Astrocyte of the cerebellum (primary cell): ENCODE results near the gene CSF3R.
"Not testable (repeated sequence)": the region's sequence is repeated elsewhere in the genome, so short reads cannot be mapped to it uniquely, and the experiment has no call there.

Source experiments
- DNase-seq: peaks from one replicate; pipeline ENCODE4 v3.0.0-alpha.2; 2011; ENCODE audit warnings: low read depth
- H3K4me3 ChIP-seq: 2 replicates; pipeline ENCODE4 v1.5.1; 2011; ENCODE audit warnings: mild to moderate bottlenecking, low read depth, low read length, moderate library complexity
- in situ Hi-C: cut with HindIII; loops from 2 replicates; pipeline ENCODE4 v1.10.0; 2017; ENCODE audit warnings: low sequenced_read_pairs
- TF ChIP-seq, protein P1 (sequence below): IDR thresholded peaks from 2 replicates; pipeline ENCODE4 v1.5.1; 2012; ENCODE audit warnings: low read length, low read depth, moderate library complexity, mild to moderate bottlenecking; ENCODE audit errors: missing control alignments

The CSF3R gene

GRCh38 chr1:36493524-36493923 is 10.8 kb upstream of the CSF3R start:
- DNase-seq: no peak
- TF ChIP-seq, protein P1, sequence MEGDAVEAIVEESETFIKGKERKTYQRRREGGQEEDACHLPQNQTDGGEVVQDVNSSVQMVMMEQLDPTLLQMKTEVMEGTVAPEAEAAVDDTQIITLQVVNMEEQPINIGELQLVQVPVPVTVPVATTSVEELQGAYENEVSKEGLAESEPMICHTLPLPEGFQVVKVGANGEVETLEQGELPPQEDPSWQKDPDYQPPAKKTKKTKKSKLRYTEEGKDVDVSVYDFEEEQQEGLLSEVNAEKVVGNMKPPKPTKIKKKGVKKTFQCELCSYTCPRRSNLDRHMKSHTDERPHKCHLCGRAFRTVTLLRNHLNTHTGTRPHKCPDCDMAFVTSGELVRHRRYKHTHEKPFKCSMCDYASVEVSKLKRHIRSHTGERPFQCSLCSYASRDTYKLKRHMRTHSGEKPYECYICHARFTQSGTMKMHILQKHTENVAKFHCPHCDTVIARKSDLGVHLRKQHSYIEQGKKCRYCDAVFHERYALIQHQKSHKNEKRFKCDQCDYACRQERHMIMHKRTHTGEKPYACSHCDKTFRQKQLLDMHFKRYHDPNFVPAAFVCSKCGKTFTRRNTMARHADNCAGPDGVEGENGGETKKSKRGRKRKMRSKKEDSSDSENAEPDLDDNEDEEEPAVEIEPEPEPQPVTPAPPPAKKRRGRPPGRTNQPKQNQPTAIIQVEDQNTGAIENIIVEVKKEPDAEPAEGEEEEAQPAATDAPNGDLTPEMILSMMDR: no peak
- no peak overlapping the region for H3K4me3 ChIP-seq
- in situ Hi-C loops: no loop called here

DNA sequence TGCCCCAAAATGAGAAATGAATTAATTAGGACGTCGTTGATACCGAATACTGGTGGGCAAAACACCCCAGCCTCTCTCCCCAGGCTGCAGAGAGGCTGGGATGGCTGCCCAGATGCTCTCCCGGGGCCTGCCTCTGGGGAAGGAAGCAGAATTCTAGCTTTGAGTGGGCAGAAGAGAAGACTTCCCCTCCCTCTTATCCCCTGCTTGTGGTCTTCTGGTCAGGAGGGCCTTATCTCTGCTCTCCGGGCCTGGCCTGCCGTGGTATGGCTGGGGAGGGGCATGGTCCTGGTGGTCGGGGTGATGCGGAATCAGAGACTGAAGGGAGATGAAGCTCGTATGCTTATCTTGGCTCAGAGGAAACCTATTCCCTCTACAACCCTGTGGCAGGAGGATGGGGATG is 9.8 kb upstream of the CSF3R start:
- TF ChIP-seq, protein P1: no peak
- DNase-seq: no peak
- no peak overlapping the region for H3K4me3 ChIP-seq
- in situ Hi-C loops: no loop called here

- H3K4me3 ChIP-seq, DNase-seq, in situ Hi-C loops: not testable (repeated sequence)
Observed at GRCh38 chr1:36489258-36490051, 6.7 kb upstream of the CSF3R start.

DNA sequence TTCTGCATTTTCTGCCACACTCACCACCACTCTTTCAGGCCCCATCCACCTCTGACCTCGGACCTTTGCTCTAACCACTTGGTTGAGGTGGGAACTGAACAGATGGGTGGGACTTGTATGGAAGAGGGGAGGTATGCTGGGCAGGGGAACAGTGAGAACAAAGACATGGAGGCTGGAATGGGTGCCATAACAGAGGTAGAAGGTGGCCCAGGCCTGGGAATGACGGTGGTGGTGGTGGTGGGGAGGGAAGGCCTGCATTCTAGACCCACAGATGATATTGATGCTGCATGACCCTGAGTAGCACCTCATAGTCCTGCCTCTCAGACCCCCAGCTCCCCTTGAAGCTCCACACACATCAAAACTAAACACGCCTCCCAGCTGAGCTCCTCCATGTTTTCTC is 5.2 kb upstream of the CSF3R start:
- DNase-seq: no peak
- TF ChIP-seq, protein P1: no peak
- no peak overlapping the region for H3K4me3 ChIP-seq
- in situ Hi-C loops: no loop called here

- H3K4me3 ChIP-seq, in situ Hi-C loops, DNase-seq: not testable (repeated sequence)
Observed at GRCh38 chr1:36487336-36487725, 4.6 kb upstream of the CSF3R start.

GRCh38 chr1:36486439-36487335 is 4.0 kb upstream of the CSF3R start:
- DNase-seq: no peak
- no peak overlapping the region for H3K4me3 ChIP-seq
- TF ChIP-seq, protein P1: no peak
- in situ Hi-C loops: no loop called here

DNA sequence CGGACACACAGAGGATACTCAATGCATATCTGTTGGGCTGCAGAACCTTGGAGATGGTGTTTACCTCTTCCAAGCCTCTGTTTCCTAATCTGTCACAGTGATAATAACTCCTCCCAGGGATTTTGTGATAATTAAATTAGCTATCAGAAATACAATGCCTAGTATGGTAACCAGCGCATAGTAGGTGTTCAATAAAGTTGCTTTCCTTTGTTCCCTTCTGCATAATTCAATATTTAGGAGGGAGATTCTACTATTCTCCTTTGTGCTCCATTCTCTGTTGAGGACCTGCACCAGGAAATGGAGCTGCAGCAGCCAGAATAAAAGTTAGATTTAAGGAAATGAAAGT is 3.4 kb upstream of the CSF3R start:
- no peak for DNase-seq
- H3K4me3 ChIP-seq: no peak overlapping the region
- TF ChIP-seq, protein P1: no peak
- in situ Hi-C loops: no loop called here
